Vagina (tissue), 2 donors: Measurements from ENCODE around the gene ALG9. TPM values are rescaled to one million over a fixed set of nuclear protein-coding genes. Genes with fewer than 3 reads are reported as not detected.

ENCODE experiments used
- DNase-seq, 2 donors: peaks; one replicate each; pipeline ENCODE4 v3.0.0-alpha.2; 2017; ENCODE audit errors: extremely low spot score in 2 of 2
- H3K27ac ChIP-seq: fragments of 200-600 bp; sonication (generic); one replicate; pipeline ENCODE4 v1.5.1; 2019
- H3K27me3 ChIP-seq: fragments of 200-600 bp; sonication (generic); one replicate; pipeline ENCODE4 v1.5.1; 2019
- H3K36me3 ChIP-seq, 2 donors: fragments of 200-600 bp; sonication (generic); one replicate each; pipeline ENCODE4 v1.5.1; 2017 to 2019
- H3K4me1 ChIP-seq: fragments of 200-600 bp; sonication (generic); one replicate; pipeline ENCODE4 v1.5.1; 2019
- H3K4me3 ChIP-seq, 2 donors: fragments of 200-600 bp; sonication (generic); 1 replicate in 1 of 2; 2 replicates in 1 of 2; pipeline ENCODE4 v1.5.1; 2016 to 2019
- H3K9me3 ChIP-seq: fragments of 200-600 bp; sonication (generic); one replicate; pipeline ENCODE4 v1.5.1; 2019
- CTCF ChIP-seq, 3 experiments: fragments of 450-650 bp in 2 of 3; fragments of 200-600 bp in 1 of 3; sonication (generic) in 1 of 3; IDR thresholded peaks; one replicate each; pipeline ENCODE4 v1.5.1; 2017 to 2019; ENCODE audit warnings: antibody characterized with exemption in 3 of 3, mild to moderate bottlenecking in 2 of 3, moderate library complexity in 2 of 3
- POLR2A ChIP-seq, 2 donors: fragments of 450-650 bp; IDR thresholded peaks; one replicate each; pipeline ENCODE4 v1.6.1; 2017; ENCODE audit warnings: antibody characterized with exemption in 2 of 2, mild to moderate bottlenecking in 2 of 2, moderate library complexity in 2 of 2
- POLR2AphosphoS5 ChIP-seq, 2 donors: sonication (generic); formaldehyde crosslinking; IDR thresholded peaks; one replicate each; pipeline ENCODE4 v1.9.0; 2017; ENCODE audit warnings: antibody characterized with exemption in 2 of 2, mild to moderate bottlenecking in 2 of 2, low read depth in 1 of 2; ENCODE audit not compliant: insufficient read depth in 1 of 2
- intact Hi-C: fragments of 100-400 bp; cut with DNase I; formaldehyde crosslinking; loops from one replicate; pipeline ENCODE4 v1.15.1; 2023
- total RNA-seq: library from RNA; depleted of rRNA; stranded (reverse); fragments of >200 nt; gene quantifications from one replicate; pipeline ENCODE4 v1.2.3, GENCODE V29; 2016

Gene ALG9
- total RNA-seq, 1 donor from 2014 or later, result 31.7 TPM

DNA sequence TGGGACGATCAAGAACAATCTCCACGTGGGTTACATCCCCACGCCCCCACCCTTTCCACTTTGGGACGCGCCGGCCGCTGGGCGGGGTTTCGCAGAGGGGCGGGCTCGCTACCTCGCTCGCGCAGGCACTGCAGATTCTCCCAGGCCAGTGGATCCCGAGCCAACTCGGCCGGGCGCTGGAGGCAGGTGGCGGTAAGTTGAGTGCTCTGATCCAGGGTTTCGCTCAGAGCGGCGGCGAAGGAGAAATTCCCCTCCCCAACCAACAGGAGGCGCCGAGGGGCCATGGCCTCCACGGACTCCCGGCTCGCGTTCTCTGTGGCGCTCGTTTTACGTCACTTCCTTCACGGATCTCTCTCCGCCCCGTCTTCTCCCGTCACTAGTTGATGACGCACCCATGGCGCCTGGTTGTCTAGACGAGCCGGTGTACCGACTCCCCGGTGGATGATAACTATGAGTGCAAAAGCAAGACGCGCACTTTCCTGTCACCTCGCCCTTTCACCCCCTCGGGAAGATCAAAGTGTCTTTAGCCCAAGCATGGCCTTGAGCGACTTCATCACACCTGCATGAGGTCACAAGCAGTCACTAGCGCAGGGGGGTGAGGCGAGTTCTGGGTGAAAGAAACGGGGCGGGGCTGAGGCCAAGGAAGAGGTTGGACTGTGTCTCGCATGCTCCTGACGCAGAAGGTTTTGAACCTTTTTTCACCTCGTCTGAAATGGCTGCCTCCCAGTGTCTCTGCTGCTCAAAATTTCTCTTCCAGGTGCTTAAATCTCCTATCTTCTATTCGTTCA lies 7.7 kb upstream of the ALG9 start, which contains the start of the genes CFAP68 and FDXACB1:
TSS of gene CFAP68 (plus strand) at position 693 of the 788 bp plus-strand sequence. CDS start at position 713, 20 bp downstream.
TSS of gene FDXACB1 (minus strand) at position 317 of the 788 bp plus-strand sequence. CDS start at position 284, 33 bp downstream.
- H3K27me3 ChIP-seq, result no peaks in the 10 kb centered on the region
- H3K4me3 ChIP-seq, result peak within 1 kb of the TSS; percentile 59 to 72
- DNase-seq, result peak; percentile 99
- H3K9me3 ChIP-seq, result no peaks in the 10 kb centered on the region
- H3K27ac ChIP-seq, result peak within 1 kb of the TSS; percentile 94
- intact Hi-C loops, result loop anchor here (5.0 to 10.0 kb wide), 3 partner anchors 46 to 208 kb away; partner anchors contain the start of genes SDHD and TIMM8B
- peaks cover 18% of the 10 kb centered on the region for H3K4me1 ChIP-seq
- H3K36me3 ChIP-seq, result no peaks in the 10 kb centered on the region
- TF ChIP-seq CTCF (IDR thresholded peaks at IDR 0.05) (peak; percentile 92 to 98 (median 97)), POLR2AphosphoS5 (IDR thresholded peaks at IDR 0.05; ENCODE audit: insufficient read depth in 1 of 2, low read depth in 1 of 2) (peak; percentile 94 to 96), POLR2A (IDR thresholded peaks at IDR 0.05) (no peak)

DNA sequence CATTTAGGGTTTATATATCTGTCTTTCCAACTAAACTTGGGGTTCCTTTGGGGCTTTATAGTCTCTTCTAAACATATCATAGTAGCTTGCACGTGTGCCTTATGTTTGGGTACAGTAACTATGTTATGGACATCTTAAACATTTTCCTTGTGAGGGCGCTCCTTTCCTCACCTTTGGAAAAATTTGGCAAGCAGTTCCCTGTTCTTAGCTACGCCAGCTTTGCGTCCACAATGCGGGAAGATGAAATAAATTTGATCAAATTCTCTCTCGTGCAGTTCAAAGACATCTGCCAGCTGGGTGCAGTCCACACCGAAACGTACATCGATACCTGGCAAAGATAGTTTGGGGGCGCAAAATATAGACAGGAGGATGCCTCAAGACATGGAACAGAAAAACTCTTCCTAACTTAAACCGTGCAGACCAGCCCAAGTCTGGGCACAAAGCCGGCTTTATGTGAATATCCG lies 7.0 kb upstream of the ALG9 start:
- Histone ChIP-seq H3K27me3 (no peaks in the 10 kb centered on the region), H3K36me3 (no peaks in the 10 kb centered on the region), H3K4me1 (peaks cover 18% of the 10 kb centered on the region), H3K4me3 (peak overlapping the region; percentile 59 to 72), H3K9me3 (no peaks in the 10 kb centered on the region), H3K27ac (peak overlapping the region; percentile 94)
- intact Hi-C loops, result loop anchor here (5.0 to 10.0 kb wide), 3 partner anchors 46 to 209 kb away; partner anchors contain the start of genes SDHD and TIMM8B
- TF ChIP-seq CTCF (IDR thresholded peaks at IDR 0.05) (no peak), POLR2A (IDR thresholded peaks at IDR 0.05) (no peak), POLR2AphosphoS5 (IDR thresholded peaks at IDR 0.05; ENCODE audit: insufficient read depth in 1 of 2, low read depth in 1 of 2) (no peak)
- no peak for DNase-seq

- Histone ChIP-seq H3K4me1 (peaks cover 16% of the 10 kb centered on the region), H3K27me3 (no peaks in the 10 kb centered on the region), H3K36me3 (peaks cover 0 to 12% of the 10 kb centered on the region in 2 donors), H3K4me3 (peak overlapping the region; percentile 62 to 93), H3K9me3 (no peaks in the 10 kb centered on the region), H3K27ac (peak overlapping the region; percentile 83)
- no peak for DNase-seq
- intact Hi-C loops, result loop anchor here (10.0 kb wide), 2 partner anchors 53 to 103 kb away; no protein-coding TSS in a partner anchor
- TF ChIP-seq POLR2AphosphoS5 (IDR thresholded peaks at IDR 0.05; ENCODE audit: insufficient read depth in 1 of 2, low read depth in 1 of 2), result no peak
- TF ChIP-seq POLR2A (IDR thresholded peaks at IDR 0.05), result no peak
- no peak for TF ChIP-seq CTCF (IDR thresholded peaks at IDR 0.05)
These were observed 346 bp upstream of the ALG9 start for GRCh38 chr11:111871693-111872161.

DNA sequence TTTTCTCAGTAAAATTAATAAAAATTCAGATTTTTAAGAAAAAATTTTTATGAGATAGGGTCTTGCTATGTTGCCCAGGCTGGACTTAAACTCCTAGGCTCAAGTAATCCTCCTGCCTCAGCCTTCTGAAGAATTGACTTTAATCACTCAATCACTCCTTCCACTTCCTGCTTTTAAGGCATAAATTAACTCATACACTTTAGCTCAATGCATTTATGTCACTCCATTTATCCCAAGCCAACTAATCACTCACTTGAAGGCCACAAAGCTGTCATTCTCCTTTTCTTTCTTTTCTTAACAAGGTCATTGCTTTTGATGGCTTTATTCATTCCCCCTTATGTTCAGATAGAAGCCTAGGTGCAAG lies 877 bp downstream of the ALG9 start:
- Histone ChIP-seq H3K36me3 (peaks cover 0 to 24% of the 10 kb centered on the region in 2 donors), H3K4me1 (peaks cover 16% of the 10 kb centered on the region), H3K9me3 (no peaks in the 10 kb centered on the region), H3K27ac (peak overlapping the region; percentile 83), H3K27me3 (no peaks in the 10 kb centered on the region), H3K4me3 (peak overlapping the region; percentile 62 to 93)
- TF ChIP-seq POLR2AphosphoS5 (IDR thresholded peaks at IDR 0.05; ENCODE audit: insufficient read depth in 1 of 2, low read depth in 1 of 2), result no peak
- TF ChIP-seq CTCF (IDR thresholded peaks at IDR 0.05), result no peak
- no peak for TF ChIP-seq POLR2A (IDR thresholded peaks at IDR 0.05)
- DNase-seq, result no peak
- intact Hi-C loops, result loop anchor here (10.0 kb wide), 2 partner anchors 54 to 104 kb away; no protein-coding TSS in a partner anchor
